ENCODE results near the gene RNF186.

DNA sequence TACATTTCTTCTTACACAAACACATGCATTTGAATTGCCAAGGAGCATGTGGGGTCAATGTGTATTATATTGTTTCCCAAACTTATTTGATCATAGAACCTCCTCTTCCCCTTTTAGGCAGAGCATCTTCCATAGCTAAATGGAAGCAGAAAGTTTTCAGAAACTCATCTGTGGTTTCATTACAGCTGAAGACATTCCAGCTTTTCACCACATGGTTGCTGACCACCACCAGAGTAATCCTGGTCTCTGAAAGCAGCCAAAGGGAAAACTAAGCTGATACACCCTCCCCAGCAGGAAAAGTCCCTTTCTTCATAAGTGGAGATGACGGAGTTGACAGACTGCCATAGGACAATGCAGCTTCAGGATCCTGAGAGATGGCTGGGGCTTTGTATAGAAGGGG lies 37.0 kb upstream of the RNF186 start:
- TF ChIP-seq, protein P1, sequence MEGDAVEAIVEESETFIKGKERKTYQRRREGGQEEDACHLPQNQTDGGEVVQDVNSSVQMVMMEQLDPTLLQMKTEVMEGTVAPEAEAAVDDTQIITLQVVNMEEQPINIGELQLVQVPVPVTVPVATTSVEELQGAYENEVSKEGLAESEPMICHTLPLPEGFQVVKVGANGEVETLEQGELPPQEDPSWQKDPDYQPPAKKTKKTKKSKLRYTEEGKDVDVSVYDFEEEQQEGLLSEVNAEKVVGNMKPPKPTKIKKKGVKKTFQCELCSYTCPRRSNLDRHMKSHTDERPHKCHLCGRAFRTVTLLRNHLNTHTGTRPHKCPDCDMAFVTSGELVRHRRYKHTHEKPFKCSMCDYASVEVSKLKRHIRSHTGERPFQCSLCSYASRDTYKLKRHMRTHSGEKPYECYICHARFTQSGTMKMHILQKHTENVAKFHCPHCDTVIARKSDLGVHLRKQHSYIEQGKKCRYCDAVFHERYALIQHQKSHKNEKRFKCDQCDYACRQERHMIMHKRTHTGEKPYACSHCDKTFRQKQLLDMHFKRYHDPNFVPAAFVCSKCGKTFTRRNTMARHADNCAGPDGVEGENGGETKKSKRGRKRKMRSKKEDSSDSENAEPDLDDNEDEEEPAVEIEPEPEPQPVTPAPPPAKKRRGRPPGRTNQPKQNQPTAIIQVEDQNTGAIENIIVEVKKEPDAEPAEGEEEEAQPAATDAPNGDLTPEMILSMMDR (IDR thresholded peaks at IDR 0.05; ENCODE audit: low read depth, low read length, missing input control) = no peak
- TF ChIP-seq EGR1 (IDR thresholded peaks at IDR 0.05; ENCODE audit: low read depth in 2 of 2) (no peak), RAD21 (IDR thresholded peaks at IDR 0.05) (no peak), YY1 (IDR thresholded peaks at IDR 0.05) (no peak), SP1 (IDR thresholded peaks at IDR 0.05) (no peak)
